Nephron (organoid): ENCODE results near the gene DYNLT1.
"Not testable (repeated sequence)": the region's sequence is repeated elsewhere in the genome, so short reads cannot be mapped to it uniquely, and the experiment has no call there.

ENCODE experiments used
- H3K27ac Mint-ChIP-seq, 3 experiments: 2 replicates each; pipeline ENCODE4 v1.8.0; 2020; ENCODE audit warnings: mixed read lengths in 3 of 3, mild to moderate bottlenecking in 2 of 3, moderate library complexity in 1 of 3
- H3K27me3 Mint-ChIP-seq: 2 replicates; pipeline ENCODE4 v1.8.0; 2021; ENCODE audit warnings: low read depth, mild to moderate bottlenecking, moderate library complexity, mixed read lengths
- H3K36me3 Mint-ChIP-seq: 2 replicates; pipeline ENCODE4 v1.8.0; 2020; ENCODE audit warnings: low read depth, mixed read lengths
- H3K4me1 Mint-ChIP-seq: 2 replicates; pipeline ENCODE4 v1.8.0; 2020; ENCODE audit warnings: mixed read lengths
- H3K4me3 Mint-ChIP-seq, 3 experiments: 2 replicates each; pipeline ENCODE4 v1.8.0; 2020; ENCODE audit warnings: mild to moderate bottlenecking in 3 of 3, mixed read lengths in 3 of 3, moderate library complexity in 2 of 3
- H3K9me3 Mint-ChIP-seq: 2 replicates; pipeline ENCODE4 v1.8.0; 2020; ENCODE audit warnings: mixed read lengths
- CTCF ChIP-seq, 3 experiments: fragments of 200-600 bp; sonication (generic); IDR thresholded peaks; one replicate each; pipeline ENCODE4 v1.5.0; 2021; ENCODE audit warnings: antibody characterized with exemption in 3 of 3; ENCODE audit not compliant: unreplicated experiment in 3 of 3

DYNLT1 gene

DNA sequence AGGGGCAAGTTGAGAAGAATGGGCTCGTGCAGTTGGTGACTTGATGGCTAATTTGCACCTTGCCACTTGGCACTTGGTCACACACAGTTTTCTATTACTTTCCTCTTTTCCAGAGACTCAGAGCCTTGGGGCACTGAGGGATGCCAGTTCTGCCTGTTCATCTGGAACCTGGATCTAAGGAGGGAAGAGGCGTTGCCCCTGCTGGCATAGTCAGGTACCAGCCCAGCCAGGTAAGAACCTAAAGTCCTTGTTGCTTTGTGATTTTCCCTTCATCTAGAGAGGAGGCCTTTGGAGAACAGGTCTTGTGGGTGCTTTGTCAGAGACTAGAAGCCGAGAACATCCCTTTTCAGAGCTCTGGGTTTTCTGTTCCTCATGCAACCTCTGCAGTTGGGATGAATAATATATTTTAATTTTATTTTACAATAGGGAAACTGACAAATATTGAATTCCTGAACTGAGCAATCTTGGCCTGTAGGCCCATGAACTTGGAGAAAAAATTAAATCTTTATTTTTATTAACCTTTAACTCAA lies 16.7 kb upstream of the DYNLT1 start:
- H3K36me3 Mint-ChIP-seq = no peaks in the 10 kb centered on the region
- H3K9me3 Mint-ChIP-seq = no peaks in the 10 kb centered on the region
- no peak for TF ChIP-seq CTCF (IDR thresholded peaks at IDR 0.05; ENCODE audit: unreplicated experiment in 3 of 3)
- peaks cover 44% of the 10 kb centered on the region for H3K4me1 Mint-ChIP-seq
- H3K27ac Mint-ChIP-seq = peak overlapping the region in 1 of 3 experiments; percentile 42
- no peak overlapping the region for H3K4me3 Mint-ChIP-seq
- H3K27me3 Mint-ChIP-seq = no peaks in the 10 kb centered on the region

GRCh38 chr6:158660333-158660754 lies 15.8 kb upstream of the DYNLT1 start:
- Mint-ChIP-seq H3K9me3 (no peaks in the 10 kb centered on the region), H3K36me3 (no peaks in the 10 kb centered on the region), H3K27ac (peak overlapping the region in 1 of 3 experiments; percentile 41), H3K4me1 (peaks cover 51% of the 10 kb centered on the region), H3K27me3 (no peaks in the 10 kb centered on the region), H3K4me3 (no peak overlapping the region)
- TF ChIP-seq CTCF (IDR thresholded peaks at IDR 0.05; ENCODE audit: unreplicated experiment in 3 of 3) = peak; percentile 37 to 55 (median 38)

DNA sequence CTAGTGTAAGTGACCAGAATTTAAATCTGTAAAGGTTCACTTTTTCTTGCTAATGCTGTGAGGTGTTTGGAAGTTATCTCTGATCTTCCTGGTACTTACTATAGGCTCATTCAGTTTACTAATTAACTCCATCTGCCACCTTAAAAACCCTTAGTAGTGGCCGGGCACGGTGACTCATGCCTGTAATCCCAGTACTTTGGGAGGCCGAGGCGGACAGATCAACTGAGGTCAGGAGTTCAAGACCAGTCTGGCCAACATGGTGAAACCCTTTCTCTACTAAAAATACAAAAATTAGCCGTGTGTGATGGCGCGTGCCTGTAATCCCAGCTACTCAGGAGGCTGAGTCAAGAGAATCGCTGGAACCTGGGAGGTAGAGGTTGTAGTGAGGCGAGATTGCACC lies 12.4 kb upstream of the DYNLT1 start:
- H3K4me3 Mint-ChIP-seq, H3K36me3 Mint-ChIP-seq, H3K9me3 Mint-ChIP-seq, H3K27me3 Mint-ChIP-seq: not testable (repeated sequence)
- peaks cover 39% of the 10 kb centered on the region for H3K4me1 Mint-ChIP-seq
- peak overlapping the region in 2 of 3 experiments; percentile 28 to 62 for H3K27ac Mint-ChIP-seq

DNA sequence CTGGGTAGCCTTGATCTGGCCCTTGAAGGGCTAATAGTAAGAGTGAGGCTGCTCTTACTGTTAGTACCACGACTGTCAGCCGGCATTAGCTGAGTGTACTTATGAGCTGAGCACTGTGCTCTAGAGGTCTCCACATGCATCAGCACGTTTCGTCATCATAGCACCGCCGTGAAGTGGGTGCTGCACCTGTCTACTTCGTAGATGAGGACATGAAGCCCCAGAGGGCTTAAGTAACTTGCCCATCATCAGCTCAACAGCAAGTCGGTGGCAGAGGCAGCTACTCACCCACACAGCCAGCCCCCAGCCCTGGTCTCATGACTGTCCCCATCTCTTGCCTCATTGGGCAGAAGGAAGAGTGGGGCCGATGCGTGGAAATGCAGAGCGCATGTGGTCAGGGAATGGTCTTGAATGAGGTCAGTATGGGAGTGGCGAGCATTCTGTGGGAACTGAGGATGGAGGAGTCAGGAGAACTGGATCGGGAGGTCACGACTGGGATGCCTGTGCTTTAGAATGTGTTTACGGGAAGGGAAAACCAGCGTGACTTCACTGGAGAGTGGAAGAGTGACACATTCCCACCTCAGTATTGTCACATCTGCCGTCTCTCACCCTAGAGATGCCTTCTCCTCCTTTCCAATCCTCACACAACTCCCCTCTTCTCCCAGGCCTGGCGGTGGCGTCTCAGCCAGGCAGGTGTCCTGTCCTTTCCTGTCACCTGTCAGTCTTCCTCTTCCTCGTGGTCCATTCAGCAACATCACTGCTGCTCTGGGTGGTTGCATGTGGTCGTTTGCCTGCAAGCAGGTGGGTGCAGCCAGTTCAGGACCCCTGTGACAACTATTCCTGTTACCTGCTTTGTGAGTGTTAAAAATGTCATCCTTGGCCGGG lies 11.3 kb upstream of the DYNLT1 start:
- no peak overlapping the region for H3K4me3 Mint-ChIP-seq
- TF ChIP-seq CTCF (IDR thresholded peaks at IDR 0.05; ENCODE audit: unreplicated experiment in 3 of 3) = no peak

DNA sequence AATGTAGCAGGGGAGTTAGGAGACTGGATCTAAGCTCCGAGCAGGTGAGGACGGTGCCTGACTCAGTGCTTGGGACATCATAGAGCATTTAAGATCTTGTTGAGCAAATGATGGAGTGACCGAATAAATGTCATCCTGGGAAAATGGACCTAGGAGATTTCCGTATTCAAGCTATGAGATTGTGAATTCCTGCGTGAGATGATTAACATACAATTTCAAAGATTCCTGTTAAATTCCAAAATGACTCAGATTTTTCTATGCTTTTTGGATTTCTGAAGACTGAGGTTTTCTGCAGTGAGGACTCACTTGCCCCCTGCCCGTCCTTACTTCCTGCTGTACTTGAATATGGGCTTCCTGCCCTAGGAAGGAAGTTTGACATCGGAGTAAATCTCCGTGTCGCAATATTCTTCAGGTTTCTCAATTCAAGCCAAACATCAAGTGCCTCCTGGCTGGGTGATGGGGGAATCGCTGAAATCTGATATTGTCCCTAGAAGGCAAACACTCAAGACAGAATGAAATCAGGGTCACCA lies 10.5 kb upstream of the DYNLT1 start:
- no peaks in the 10 kb centered on the region for H3K9me3 Mint-ChIP-seq
- no peak for TF ChIP-seq CTCF (IDR thresholded peaks at IDR 0.05; ENCODE audit: unreplicated experiment in 3 of 3)
- H3K4me1 Mint-ChIP-seq = peaks cover 32% of the 10 kb centered on the region
- H3K36me3 Mint-ChIP-seq = no peaks in the 10 kb centered on the region
- H3K27me3 Mint-ChIP-seq = no peaks in the 10 kb centered on the region
- H3K4me3 Mint-ChIP-seq = peak overlapping the region in 1 of 3 experiments; percentile 2
- peak overlapping the region; percentile 74 to 76 (median 75) for H3K27ac Mint-ChIP-seq

More for the DNA sequence above, 11.3 kb upstream of the DYNLT1 start:
- H3K27ac Mint-ChIP-seq = peak overlapping the region; percentile 74 to 76 (median 75)
- no peaks in the 10 kb centered on the region for H3K27me3 Mint-ChIP-seq
- no peaks in the 10 kb centered on the region for H3K9me3 Mint-ChIP-seq
- H3K4me1 Mint-ChIP-seq = peaks cover 32% of the 10 kb centered on the region
- no peaks in the 10 kb centered on the region for H3K36me3 Mint-ChIP-seq

DNA sequence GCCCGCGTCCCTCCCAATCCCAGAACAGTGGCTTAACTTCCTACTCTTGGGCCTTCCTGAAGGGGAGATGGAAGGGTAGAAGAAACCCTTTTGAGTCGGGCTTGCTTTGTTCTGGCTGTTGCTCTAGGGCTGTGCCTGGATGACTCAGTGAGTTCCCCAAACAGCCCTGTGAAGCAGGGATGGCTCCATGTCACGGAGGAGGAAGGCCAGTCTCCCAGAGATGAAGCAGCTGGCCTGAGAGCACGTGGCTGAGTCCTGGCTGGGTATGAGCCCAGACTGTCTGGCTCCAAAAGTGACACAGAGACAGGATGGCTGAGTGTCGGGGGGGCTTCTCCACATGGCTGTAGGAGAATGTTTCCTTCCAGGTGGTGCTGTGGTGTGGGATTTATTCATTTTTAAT lies 10.0 kb upstream of the DYNLT1 start:
- Mint-ChIP-seq H3K36me3 (no peaks in the 10 kb centered on the region), H3K27ac (peak overlapping the region; percentile 74 to 76 (median 75)), H3K27me3 (peaks cover 3% of the 10 kb centered on the region), H3K9me3 (no peaks in the 10 kb centered on the region), H3K4me3 (peak overlapping the region in 1 of 3 experiments; percentile 2), H3K4me1 (peaks cover 36% of the 10 kb centered on the region)
- no peak for TF ChIP-seq CTCF (IDR thresholded peaks at IDR 0.05; ENCODE audit: unreplicated experiment in 3 of 3)
